Memory B cell (primary cell): Measurements from ENCODE around the gene ABHD6.
A peak's percentile ranks its signal among the peaks of the same experiment; 100 is the strongest.
"Not testable (repeated sequence)": the region's sequence is repeated elsewhere in the genome, so short reads cannot be mapped to it uniquely, and the experiment has no call there.

Experiments used
- ATAC-seq: fragments of 150-1000 bp; cut with Tn5 transposase; 2 replicates; pipeline ENCODE4 v1.10.0; 2021; ENCODE audit warnings: low read depth, mild to moderate bottlenecking, moderate library complexity
- DNase-seq, 2 donors: peaks; one replicate each; pipeline ENCODE4 v3.0.0; 2022; ENCODE audit warnings: low spot score in 2 of 2
- H3K27ac Mint-ChIP-seq: one replicate; pipeline ENCODE4 v1.8.0; 2022; ENCODE audit warnings: mild to moderate bottlenecking, moderate library complexity, mixed read lengths
- H3K27me3 Mint-ChIP-seq: one replicate; pipeline ENCODE4 v1.8.0; 2022; ENCODE audit warnings: mixed read lengths
- H3K36me3 Mint-ChIP-seq: one replicate; pipeline ENCODE4 v1.8.0; 2022; ENCODE audit warnings: mild to moderate bottlenecking, mixed read lengths
- H3K4me1 Mint-ChIP-seq: one replicate; pipeline ENCODE4 v1.8.0; 2022; ENCODE audit warnings: mixed read lengths
- H3K4me3 Mint-ChIP-seq: one replicate; pipeline ENCODE4 v1.8.0; 2022; ENCODE audit warnings: mild to moderate bottlenecking, moderate library complexity, mixed read lengths
- H3K9me3 Mint-ChIP-seq: one replicate; pipeline ENCODE4 v1.8.0; 2022; ENCODE audit warnings: mixed read lengths

Gene ABHD6

GRCh38 chr3:58217209-58217811, 20.3 kb upstream of the ABHD6 start:
- H3K27ac Mint-ChIP-seq: peak overlapping the region; percentile 97

GRCh38 chr3:58218904-58219303, 18.7 kb upstream of the ABHD6 start:
- Mint-ChIP-seq H3K36me3 (no peaks in the 10 kb centered on the region), H3K4me3 (no peak overlapping the region), H3K27ac (peak overlapping the region; percentile 23), H3K27me3 (no peaks in the 10 kb centered on the region), H3K4me1 (peaks cover 42% of the 10 kb centered on the region), H3K9me3 (no peaks in the 10 kb centered on the region)
- ATAC-seq: no peak
- DNase-seq: no peak

More at GRCh38 chr3:58217209-58217811, 20.3 kb upstream of the ABHD6 start:
- peaks cover 43% of the 10 kb centered on the region for H3K4me1 Mint-ChIP-seq
- no peaks in the 10 kb centered on the region for H3K36me3 Mint-ChIP-seq
- peak overlapping the region; percentile 74 for H3K4me3 Mint-ChIP-seq
- H3K27me3 Mint-ChIP-seq: no peaks in the 10 kb centered on the region
- ATAC-seq: peak; percentile 46
- no peaks in the 10 kb centered on the region for H3K9me3 Mint-ChIP-seq
- peak; percentile 58 to 67 for DNase-seq

GRCh38 chr3:58222161-58222724, 15.3 kb upstream of the ABHD6 start:
- peaks cover 17% of the 10 kb centered on the region for H3K4me1 Mint-ChIP-seq
- DNase-seq (no peak), ATAC-seq (no peak)
- H3K27ac Mint-ChIP-seq: no peak overlapping the region
- H3K36me3 Mint-ChIP-seq: no peaks in the 10 kb centered on the region
- no peaks in the 10 kb centered on the region for H3K9me3 Mint-ChIP-seq
- H3K27me3 Mint-ChIP-seq: no peaks in the 10 kb centered on the region
- H3K4me3 Mint-ChIP-seq: no peak overlapping the region

GRCh38 chr3:58223855-58224254, 13.7 kb upstream of the ABHD6 start:
- Mint-ChIP-seq H3K36me3 (no peaks in the 10 kb centered on the region), H3K27ac (no peak overlapping the region), H3K27me3 (no peaks in the 10 kb centered on the region), H3K9me3 (no peaks in the 10 kb centered on the region), H3K4me1 (peaks cover 5% of the 10 kb centered on the region), H3K4me3 (no peak overlapping the region)
- no peak for ATAC-seq
- no peak for DNase-seq

GRCh38 chr3:58227933-58228332, 9.7 kb upstream of the ABHD6 start:
- ATAC-seq, DNase-seq: not testable (repeated sequence)

GRCh38 chr3:58230876-58231552, 6.6 kb upstream of the ABHD6 start:
- H3K27ac Mint-ChIP-seq: peak overlapping the region; percentile 80

More at GRCh38 chr3:58227933-58228332, 9.7 kb upstream of the ABHD6 start:
- not testable (repeated sequence) for H3K36me3 Mint-ChIP-seq, H3K4me3 Mint-ChIP-seq, H3K9me3 Mint-ChIP-seq, H3K27me3 Mint-ChIP-seq, H3K27ac Mint-ChIP-seq
- H3K4me1 Mint-ChIP-seq: peaks cover 18% of the 10 kb centered on the region

GRCh38 chr3:58231666-58232065, 5.9 kb upstream of the ABHD6 start:
- Mint-ChIP-seq H3K4me3 (no peak overlapping the region), H3K9me3 (no peaks in the 10 kb centered on the region), H3K27me3 (no peaks in the 10 kb centered on the region), H3K27ac (peak overlapping the region; percentile 80), H3K36me3 (no peaks in the 10 kb centered on the region), H3K4me1 (peaks cover 37% of the 10 kb centered on the region)
- ATAC-seq: no peak
- no peak for DNase-seq

More at GRCh38 chr3:58230876-58231552, 6.6 kb upstream of the ABHD6 start:
- ATAC-seq (no peak), DNase-seq (no peak)
- H3K27me3 Mint-ChIP-seq: no peaks in the 10 kb centered on the region
- no peak overlapping the region for H3K4me3 Mint-ChIP-seq
- H3K4me1 Mint-ChIP-seq: peaks cover 33% of the 10 kb centered on the region
- H3K9me3 Mint-ChIP-seq: no peaks in the 10 kb centered on the region
- no peaks in the 10 kb centered on the region for H3K36me3 Mint-ChIP-seq

- H3K36me3 Mint-ChIP-seq: no peaks in the 10 kb centered on the region
- H3K27me3 Mint-ChIP-seq: no peaks in the 10 kb centered on the region
- peak overlapping the region; percentile 49 for H3K27ac Mint-ChIP-seq
- H3K4me1 Mint-ChIP-seq: peaks cover 48% of the 10 kb centered on the region
- peak overlapping the region; percentile 4 for H3K4me3 Mint-ChIP-seq
- H3K9me3 Mint-ChIP-seq: no peaks in the 10 kb centered on the region
- DNase-seq: no peak
- ATAC-seq: no peak
These were observed 3.1 kb upstream of the ABHD6 start for GRCh38 chr3:58234516-58234931.

GRCh38 chr3:58235970-58236369, 1.6 kb upstream of the ABHD6 start:
- ATAC-seq (no peak), DNase-seq (no peak)
- H3K27me3 Mint-ChIP-seq: no peaks in the 10 kb centered on the region
- no peaks in the 10 kb centered on the region for H3K36me3 Mint-ChIP-seq
- no peaks in the 10 kb centered on the region for H3K9me3 Mint-ChIP-seq
- H3K4me3 Mint-ChIP-seq: peak overlapping the region; percentile 89
- H3K4me1 Mint-ChIP-seq: peaks cover 47% of the 10 kb centered on the region
- H3K27ac Mint-ChIP-seq: peak overlapping the region; percentile 86

- peak in 1 of 2 donors; percentile 17 for DNase-seq
- Mint-ChIP-seq H3K4me1 (peaks cover 45% of the 10 kb centered on the region), H3K27me3 (no peaks in the 10 kb centered on the region), H3K4me3 (peak overlapping the region; percentile 89), H3K27ac (peak overlapping the region; percentile 86), H3K9me3 (no peaks in the 10 kb centered on the region), H3K36me3 (no peaks in the 10 kb centered on the region)
- no peak for ATAC-seq
These were observed 910 bp upstream of the ABHD6 start for GRCh38 chr3:58236527-58237237.

- no peaks in the 10 kb centered on the region for H3K36me3 Mint-ChIP-seq
- H3K27ac Mint-ChIP-seq: peak overlapping the region; percentile 29
- peak overlapping the region; percentile 99 for H3K4me3 Mint-ChIP-seq
- peak; percentile 49 for ATAC-seq
- no peaks in the 10 kb centered on the region for H3K27me3 Mint-ChIP-seq
- no peaks in the 10 kb centered on the region for H3K9me3 Mint-ChIP-seq
- DNase-seq: peak; percentile 26 to 42
- H3K4me1 Mint-ChIP-seq: peaks cover 38% of the 10 kb centered on the region
These were observed 519 bp downstream of the ABHD6 start for GRCh38 chr3:58237941-58238681.

GRCh38 chr3:58238830-58239229, 1.2 kb downstream of the ABHD6 start:
- Mint-ChIP-seq H3K27me3 (no peaks in the 10 kb centered on the region), H3K9me3 (no peaks in the 10 kb centered on the region), H3K4me3 (peak overlapping the region; percentile 99), H3K36me3 (no peaks in the 10 kb centered on the region), H3K4me1 (peaks cover 36% of the 10 kb centered on the region), H3K27ac (no peak overlapping the region)
- DNase-seq: no peak
- no peak for ATAC-seq

GRCh38 chr3:58241306-58242044, 3.9 kb downstream of the ABHD6 start:
- Mint-ChIP-seq H3K27me3 (no peaks in the 10 kb centered on the region), H3K9me3 (no peaks in the 10 kb centered on the region), H3K36me3 (no peaks in the 10 kb centered on the region), H3K4me1 (peaks cover 34% of the 10 kb centered on the region), H3K4me3 (no peak overlapping the region), H3K27ac (peak overlapping the region; percentile 1)
- DNase-seq (no peak), ATAC-seq (no peak)
